OCI-LY3 (cell line): Measurements from ENCODE around the gene CPOX.

ENCODE experiments used
- EZH2phosphoT487 ChIP-seq: fragments of 200-600 bp; shearing (Covaris generic); IDR thresholded peaks from 2 replicates; pipeline ENCODE4 v1.6.1; 2018; ENCODE audit warnings: antibody characterized with exemption, mixed run types, low read depth
- TF ChIP-seq, protein P1 (sequence below): fragments of 200-600, 300-600 bp; sonication (generic); IDR thresholded peaks from 2 replicates; pipeline ENCODE4 v1.5.1; 2014; ENCODE audit warnings: antibody characterized with exemption, low read length, low read depth

GRCh38 chr3:98598492-98598891 lies 5.1 kb upstream of the CPOX start:
- no peak for TF ChIP-seq EZH2phosphoT487
- TF ChIP-seq, protein P1, sequence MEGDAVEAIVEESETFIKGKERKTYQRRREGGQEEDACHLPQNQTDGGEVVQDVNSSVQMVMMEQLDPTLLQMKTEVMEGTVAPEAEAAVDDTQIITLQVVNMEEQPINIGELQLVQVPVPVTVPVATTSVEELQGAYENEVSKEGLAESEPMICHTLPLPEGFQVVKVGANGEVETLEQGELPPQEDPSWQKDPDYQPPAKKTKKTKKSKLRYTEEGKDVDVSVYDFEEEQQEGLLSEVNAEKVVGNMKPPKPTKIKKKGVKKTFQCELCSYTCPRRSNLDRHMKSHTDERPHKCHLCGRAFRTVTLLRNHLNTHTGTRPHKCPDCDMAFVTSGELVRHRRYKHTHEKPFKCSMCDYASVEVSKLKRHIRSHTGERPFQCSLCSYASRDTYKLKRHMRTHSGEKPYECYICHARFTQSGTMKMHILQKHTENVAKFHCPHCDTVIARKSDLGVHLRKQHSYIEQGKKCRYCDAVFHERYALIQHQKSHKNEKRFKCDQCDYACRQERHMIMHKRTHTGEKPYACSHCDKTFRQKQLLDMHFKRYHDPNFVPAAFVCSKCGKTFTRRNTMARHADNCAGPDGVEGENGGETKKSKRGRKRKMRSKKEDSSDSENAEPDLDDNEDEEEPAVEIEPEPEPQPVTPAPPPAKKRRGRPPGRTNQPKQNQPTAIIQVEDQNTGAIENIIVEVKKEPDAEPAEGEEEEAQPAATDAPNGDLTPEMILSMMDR, result no peak
